GM12878 (cell line): ENCODE data around the gene CD2BP2. TPM values are rescaled to one million over a fixed set of nuclear protein-coding genes. Genes with fewer than 3 reads are reported as not detected.

ENCODE experiments used
- ATF7 ChIP-seq: fragments of 450-650 bp; IDR thresholded peaks from 2 replicates; pipeline ENCODE4 v1.6.1; 2016; ENCODE audit warnings: low read depth, mild to moderate bottlenecking
- CBFB ChIP-seq: IDR thresholded peaks from 2 replicates; pipeline ENCODE4 v1.6.1; 2016; ENCODE audit warnings: antibody characterized with exemption, low read depth
- CHD1 ChIP-seq: IDR thresholded peaks from 2 replicates; pipeline ENCODE4 v1.6.1; 2012; ENCODE audit warnings: low read depth, low read length, improper control_type of control experiment
- E2F4 ChIP-seq: IDR thresholded peaks from 2 replicates; pipeline ENCODE4 v1.6.1; 2012; ENCODE audit warnings: low read depth, low read length, improper control_type of control experiment
- EGR1 ChIP-seq, 2 experiments: IDR thresholded peaks; 1 replicate in 1 of 2; 2 replicates in 1 of 2; pipeline ENCODE4 v1.6.1; 2011 to 2012; ENCODE audit warnings: low read depth in 2 of 2, low read length in 2 of 2, borderline replicate concordance in 1 of 2, mild to moderate bottlenecking in 1 of 2, moderate library complexity in 1 of 2
- FOS ChIP-seq: IDR thresholded peaks from 3 replicates; pipeline ENCODE4 v1.6.1; 2011; ENCODE audit warnings: borderline replicate concordance; ENCODE audit not compliant: insufficient read length; ENCODE audit errors: extremely low read depth
- GABPA ChIP-seq: IDR thresholded peaks from 2 replicates; pipeline ENCODE4 v1.6.1; 2014; ENCODE audit warnings: antibody characterized with exemption, low read depth, mild to moderate bottlenecking, inconsistent platforms
- NR2C1 ChIP-seq: fragments of 450-650 bp; IDR thresholded peaks from 2 replicates; pipeline ENCODE4 v1.6.1; 2017; ENCODE audit warnings: antibody characterized with exemption, mild to moderate bottlenecking, moderate library complexity
- NR2F1 ChIP-seq: fragments of 450-650 bp; conservative IDR thresholded peaks from 2 replicates; pipeline ENCODE4 v1.6.1; 2017; ENCODE audit warnings: mild to moderate bottlenecking
- NRF1 ChIP-seq: conservative IDR thresholded peaks from 2 replicates; pipeline ENCODE4 v1.6.1; 2011; ENCODE audit warnings: mild to moderate bottlenecking, low read depth, low read length, improper control_type of control experiment
- PBX3 ChIP-seq: IDR thresholded peaks from 2 replicates; pipeline ENCODE4 v1.6.1; 2011; ENCODE audit warnings: mild to moderate bottlenecking, low read depth, low read length, moderate library complexity; ENCODE audit not compliant: insufficient replicate concordance
- RFX5 ChIP-seq: IDR thresholded peaks from 2 replicates; pipeline ENCODE4 v1.6.1; 2011; ENCODE audit warnings: low read depth, low read length, improper control_type of control experiment
- SIX5 ChIP-seq: IDR thresholded peaks from 2 replicates; pipeline ENCODE4 v1.6.1; 2011; ENCODE audit warnings: mild to moderate bottlenecking, low read depth, low read length, moderate library complexity; ENCODE audit not compliant: severe bottlenecking
- STAT1 ChIP-seq: fragments of 450-650 bp; conservative IDR thresholded peaks from 2 replicates; pipeline ENCODE4 v1.6.1; 2014; ENCODE audit warnings: antibody characterized with exemption, mild to moderate bottlenecking
- ZBTB33 ChIP-seq: fragments of 450-650 bp; IDR thresholded peaks from 2 replicates; pipeline ENCODE4 v1.6.1; 2017; ENCODE audit warnings: mild to moderate bottlenecking
- ZBTB4 ChIP-seq: fragments of 450-650 bp; formaldehyde crosslinking; IDR thresholded peaks from 2 replicates; pipeline ENCODE4 v1.4.0; 2022; ENCODE audit warnings: mild to moderate bottlenecking, moderate library complexity
- polyA plus RNA-seq, 11 experiments: library from polyadenylated mRNA; depleted of rRNA in 4 of 11; unstranded in 6 of 11; stranded (reverse) in 5 of 11; fragments of >200 nt; fragmentation: Nextera tagmentation in 4 of 11; fragmentation: Illumina TruSeq in 1 of 11; extraction: Ambion mirVana in 4 of 11; extraction: Trizol in 1 of 11; gene quantifications; 1 replicate in 1 of 11; 2 replicates in 10 of 11; pipeline versions ENCODE4 v1.2.1 to v1.2.3, GENCODE V29; 2011 to 2016; ENCODE audit warnings: inconsistent platforms in 2 of 11, missing spikeins in 2 of 11, low read depth in 1 of 11
- total RNA-seq, 4 experiments: library from RNA; depleted of rRNA in 3 of 4; stranded (reverse); fragments of >200 nt in 3 of 4; fragmentation: Illumina TruSeq in 1 of 4; extraction: Trizol in 1 of 4; gene quantifications; 2 replicates each; pipeline versions ENCODE4 v1.2.1 to v1.2.3, GENCODE V29; 2013 to 2021
- TF ChIP-seq, protein P1 (sequence below): fragments of 450-650 bp; IDR thresholded peaks from 2 replicates; pipeline ENCODE4 v1.6.1; 2017; ENCODE audit warnings: mild to moderate bottlenecking, moderate library complexity

CD2BP2 gene
- total and polyA plus RNA-seq, 10 of the 15 experiments (the other 5 are each of a cell fraction or from before 2014, with no cell fraction given) = 3.3 to 47.9 (median 31.8) TPM

- TF ChIP-seq NR2C1 (0 out of 2 replicates have a peak, but pooled peaks have one; percentile 17), PBX3 (peak; percentile 94), SIX5 (no peak), ZBTB4 (CRISPR knock-in tag) (no peak), E2F4 (peak; percentile 54; the same call in 1 of the 2 replicates), FOS (peak; percentile 94), RFX5 (peak; percentile 81), STAT1 (no peak), CBFB (no peak), ZBTB33 (peak; percentile 43; the same call in 1 of the 2 replicates), EGR1 (IDR thresholded peaks at IDR 0.05; ENCODE audit: borderline replicate concordance in 1 of 2, low read depth in 2 of 2, low read length in 2 of 2) (no peak), NRF1 (peak; percentile 88), GABPA (0 out of 2 replicates have a peak, but pooled peaks have one; percentile 71), CHD1 (no peak), NR2F1 (peak; percentile 28; the same call in 1 of the 2 replicates), ATF7 (peak; percentile 97)
- TF ChIP-seq, protein P1, sequence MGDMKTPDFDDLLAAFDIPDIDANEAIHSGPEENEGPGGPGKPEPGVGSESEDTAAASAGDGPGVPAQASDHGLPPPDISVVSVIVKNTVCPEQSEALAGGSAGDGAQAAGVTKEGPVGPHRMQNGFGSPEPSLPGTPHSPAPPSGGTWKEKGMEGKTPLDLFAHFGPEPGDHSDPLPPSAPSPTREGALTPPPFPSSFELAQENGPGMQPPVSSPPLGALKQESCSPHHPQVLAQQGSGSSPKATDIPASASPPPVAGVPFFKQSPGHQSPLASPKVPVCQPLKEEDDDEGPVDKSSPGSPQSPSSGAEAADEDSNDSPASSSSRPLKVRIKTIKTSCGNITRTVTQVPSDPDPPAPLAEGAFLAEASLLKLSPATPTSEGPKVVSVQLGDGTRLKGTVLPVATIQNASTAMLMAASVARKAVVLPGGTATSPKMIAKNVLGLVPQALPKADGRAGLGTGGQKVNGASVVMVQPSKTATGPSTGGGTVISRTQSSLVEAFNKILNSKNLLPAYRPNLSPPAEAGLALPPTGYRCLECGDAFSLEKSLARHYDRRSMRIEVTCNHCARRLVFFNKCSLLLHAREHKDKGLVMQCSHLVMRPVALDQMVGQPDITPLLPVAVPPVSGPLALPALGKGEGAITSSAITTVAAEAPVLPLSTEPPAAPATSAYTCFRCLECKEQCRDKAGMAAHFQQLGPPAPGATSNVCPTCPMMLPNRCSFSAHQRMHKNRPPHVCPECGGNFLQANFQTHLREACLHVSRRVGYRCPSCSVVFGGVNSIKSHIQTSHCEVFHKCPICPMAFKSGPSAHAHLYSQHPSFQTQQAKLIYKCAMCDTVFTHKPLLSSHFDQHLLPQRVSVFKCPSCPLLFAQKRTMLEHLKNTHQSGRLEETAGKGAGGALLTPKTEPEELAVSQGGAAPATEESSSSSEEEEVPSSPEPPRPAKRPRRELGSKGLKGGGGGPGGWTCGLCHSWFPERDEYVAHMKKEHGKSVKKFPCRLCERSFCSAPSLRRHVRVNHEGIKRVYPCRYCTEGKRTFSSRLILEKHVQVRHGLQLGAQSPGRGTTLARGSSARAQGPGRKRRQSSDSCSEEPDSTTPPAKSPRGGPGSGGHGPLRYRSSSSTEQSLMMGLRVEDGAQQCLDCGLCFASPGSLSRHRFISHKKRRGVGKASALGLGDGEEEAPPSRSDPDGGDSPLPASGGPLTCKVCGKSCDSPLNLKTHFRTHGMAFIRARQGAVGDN = no peak
Measured at GRCh38 chr16:30370456-30371247, 15.5 kb upstream of the CD2BP2 start, which contains the start of gene TBC1D10B (continued).
